HK-2 (cell line): ENCODE results near the gene GPX4.
A peak's percentile ranks its signal among the peaks of the same experiment; 100 is the strongest.

Source experiments
- DNase-seq: peaks from one replicate; pipeline ENCODE4 v3.0.0-alpha.2; 2018; ENCODE audit not compliant: unreplicated experiment

Gene GPX4, protein sequence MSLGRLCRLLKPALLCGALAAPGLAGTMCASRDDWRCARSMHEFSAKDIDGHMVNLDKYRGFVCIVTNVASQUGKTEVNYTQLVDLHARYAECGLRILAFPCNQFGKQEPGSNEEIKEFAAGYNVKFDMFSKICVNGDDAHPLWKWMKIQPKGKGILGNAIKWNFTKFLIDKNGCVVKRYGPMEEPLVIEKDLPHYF

DNA sequence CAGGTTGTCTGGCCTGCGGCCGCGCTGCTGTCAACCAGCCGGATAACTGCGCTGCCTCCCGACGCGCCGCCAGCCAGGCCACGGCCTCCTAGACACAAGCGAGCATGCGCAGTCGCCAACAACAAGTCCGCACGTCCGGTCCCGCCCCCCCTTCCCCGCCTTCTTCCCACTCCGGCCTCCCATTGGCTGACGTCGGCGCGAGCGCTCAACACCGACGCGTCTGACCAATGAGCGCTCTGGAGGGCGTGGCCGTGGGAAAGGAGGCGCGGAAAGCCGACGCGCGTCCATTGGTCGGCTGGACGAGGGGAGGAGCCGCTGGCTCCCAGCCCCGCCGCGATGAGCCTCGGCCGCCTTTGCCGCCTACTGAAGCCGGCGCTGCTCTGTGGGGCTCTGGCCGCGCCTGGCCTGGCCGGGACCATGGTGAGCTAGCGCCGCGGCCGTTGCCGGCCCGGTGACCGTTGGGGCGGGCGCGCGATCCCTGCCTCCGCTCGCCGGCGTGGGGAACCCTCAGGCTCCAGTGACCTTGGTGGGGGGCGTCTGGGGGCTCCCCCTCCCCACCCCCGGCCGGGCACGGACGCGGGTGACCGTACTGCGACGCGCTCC lies at the start of gene GPX4:
Gene GPX4 (plus strand): TSS at position 287 of the 603 bp plus-strand sequence. CDS start 50 bp downstream, at position 337.
- peak; percentile 99 for DNase-seq

DNA sequence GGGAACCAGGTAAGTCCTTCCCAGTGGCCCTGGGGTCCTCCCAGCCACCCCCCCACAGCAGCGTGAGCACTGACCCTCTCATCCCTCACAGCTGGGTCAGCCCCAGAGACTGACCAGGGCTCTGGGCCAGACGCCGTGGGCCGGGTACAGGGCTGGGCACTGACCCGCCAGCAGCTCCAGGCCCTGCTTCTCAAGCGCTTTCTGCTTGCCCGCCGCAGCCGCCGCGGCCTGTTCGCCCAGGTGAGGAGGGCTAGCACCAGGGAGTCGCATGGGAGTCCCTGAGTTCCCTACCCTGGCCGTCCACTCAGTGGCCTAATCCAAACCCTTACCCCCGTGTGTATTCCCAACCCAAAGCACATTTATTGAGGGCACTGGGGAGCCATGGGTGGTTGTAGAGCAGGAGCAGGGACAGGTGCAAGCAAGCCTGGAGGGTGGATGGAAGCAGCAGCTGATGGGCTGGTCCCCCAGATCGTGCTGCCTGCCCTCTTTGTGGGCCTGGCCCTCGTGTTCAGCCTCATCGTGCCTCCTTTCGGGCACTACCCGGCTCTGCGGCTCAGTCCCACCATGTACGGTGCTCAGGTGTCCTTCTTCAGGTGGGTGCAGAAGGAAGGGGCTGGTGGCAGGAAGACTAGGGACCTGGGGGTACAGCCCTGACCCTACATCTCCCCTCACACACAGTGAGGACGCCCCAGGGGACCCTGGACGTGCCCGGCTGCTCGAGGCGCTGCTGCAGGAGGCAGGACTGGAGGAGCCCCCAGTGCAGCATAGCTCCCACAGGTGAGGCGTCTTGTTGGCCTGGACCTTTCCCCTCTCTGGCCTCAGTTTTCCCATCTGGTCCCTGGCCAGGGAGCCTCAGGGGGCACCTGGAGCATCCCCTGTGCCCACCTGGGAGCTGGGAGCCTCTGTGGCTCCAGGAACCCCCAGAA lies 49.4 kb upstream of the GPX4 start:
- no peak for DNase-seq

DNA sequence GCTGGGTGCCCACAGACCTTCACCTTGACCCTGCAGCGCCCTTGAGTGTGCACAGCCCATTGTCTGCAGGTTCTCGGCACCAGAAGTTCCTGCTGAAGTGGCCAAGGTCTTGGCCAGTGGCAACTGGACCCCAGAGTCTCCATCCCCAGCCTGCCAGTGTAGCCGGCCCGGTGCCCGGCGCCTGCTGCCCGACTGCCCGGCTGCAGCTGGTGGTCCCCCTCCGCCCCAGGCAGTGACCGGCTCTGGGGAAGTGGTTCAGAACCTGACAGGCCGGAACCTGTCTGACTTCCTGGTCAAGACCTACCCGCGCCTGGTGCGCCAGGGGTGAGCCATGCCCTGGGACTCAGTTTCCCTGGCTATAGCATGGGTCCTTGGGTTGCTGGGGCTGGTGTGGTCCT lies 48.8 kb upstream of the GPX4 start:
- DNase-seq, result no peak

DNA sequence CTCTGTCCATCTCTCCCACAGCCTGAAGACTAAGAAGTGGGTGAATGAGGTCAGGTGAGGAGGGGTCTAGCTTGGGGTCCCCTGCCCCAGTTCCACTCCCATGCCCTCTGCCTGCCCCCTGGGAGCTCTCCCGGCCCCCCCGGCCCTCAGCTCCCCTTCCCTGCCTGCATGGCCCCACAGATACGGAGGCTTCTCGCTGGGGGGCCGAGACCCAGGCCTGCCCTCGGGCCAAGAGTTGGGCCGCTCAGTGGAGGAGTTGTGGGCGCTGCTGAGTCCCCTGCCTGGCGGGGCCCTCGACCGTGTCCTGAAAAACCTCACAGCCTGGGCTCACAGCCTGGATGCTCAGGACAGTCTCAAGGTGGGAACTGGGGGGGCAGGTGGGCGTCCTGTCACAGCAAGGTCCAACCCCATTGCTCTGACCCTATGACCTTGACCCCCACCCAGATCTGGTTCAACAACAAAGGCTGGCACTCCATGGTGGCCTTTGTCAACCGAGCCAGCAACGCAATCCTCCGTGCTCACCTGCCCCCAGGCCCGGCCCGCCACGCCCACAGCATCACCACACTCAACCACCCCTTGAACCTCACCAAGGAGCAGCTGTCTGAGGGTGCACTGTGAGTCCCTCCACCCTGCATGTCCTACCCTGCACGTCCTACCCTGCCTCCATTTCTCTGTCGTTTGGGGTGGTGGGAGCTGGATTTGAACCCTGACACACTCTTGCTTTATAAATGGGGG lies 47.7 kb upstream of the GPX4 start:
- DNase-seq, result no peak

DNA sequence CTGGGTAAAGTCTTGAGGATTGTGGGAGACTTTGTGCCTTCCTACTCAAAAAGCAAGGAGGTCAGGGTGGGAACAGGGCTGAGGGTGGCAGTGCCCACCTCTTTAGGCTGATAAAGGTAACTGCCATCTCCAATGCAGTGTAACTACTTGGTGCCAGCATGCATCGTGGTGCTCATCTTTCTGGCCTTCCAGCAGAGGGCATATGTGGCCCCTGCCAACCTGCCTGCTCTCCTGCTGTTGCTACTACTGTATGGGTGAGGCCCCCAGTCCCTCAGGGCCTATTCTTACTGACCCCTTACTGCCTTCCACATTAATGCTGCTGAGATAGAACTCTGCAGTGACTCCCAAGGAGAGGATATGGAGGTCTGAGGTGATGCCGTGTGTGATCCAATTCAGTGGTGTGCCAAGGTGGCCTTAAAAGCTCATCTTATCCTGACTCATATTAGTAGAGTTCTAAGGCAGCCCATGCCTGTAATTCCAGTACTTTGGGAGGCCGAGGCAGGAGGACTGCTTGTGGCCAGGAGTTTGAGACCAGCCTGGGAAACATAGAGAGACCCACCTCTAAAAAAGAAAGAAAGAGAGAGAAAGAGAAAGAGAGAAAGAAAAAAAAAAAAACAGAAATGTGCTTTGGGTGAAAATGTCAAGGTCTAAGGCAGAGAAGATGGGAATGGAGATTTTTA lies 46.5 kb upstream of the GPX4 start:
- DNase-seq, result peak; percentile 47

DNA sequence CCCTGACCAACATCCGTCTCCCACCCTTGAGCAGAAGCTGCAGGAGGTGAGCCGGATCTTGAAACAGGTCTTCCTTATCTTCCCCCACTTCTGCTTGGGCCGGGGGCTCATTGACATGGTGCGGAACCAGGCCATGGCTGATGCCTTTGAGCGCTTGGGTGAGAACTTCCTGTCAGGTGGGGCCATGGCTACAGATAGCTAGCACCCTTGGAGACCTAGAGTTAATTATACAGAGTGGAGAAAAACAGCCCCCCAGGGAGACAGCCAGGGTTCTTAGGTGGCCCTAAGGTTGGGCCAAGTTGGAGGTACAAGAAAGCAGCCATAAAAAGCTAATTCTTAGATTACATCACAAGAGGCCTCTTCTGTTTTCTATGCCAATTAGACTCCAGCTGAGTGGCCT lies 45.7 kb upstream of the GPX4 start:
- DNase-seq, result no peak

DNA sequence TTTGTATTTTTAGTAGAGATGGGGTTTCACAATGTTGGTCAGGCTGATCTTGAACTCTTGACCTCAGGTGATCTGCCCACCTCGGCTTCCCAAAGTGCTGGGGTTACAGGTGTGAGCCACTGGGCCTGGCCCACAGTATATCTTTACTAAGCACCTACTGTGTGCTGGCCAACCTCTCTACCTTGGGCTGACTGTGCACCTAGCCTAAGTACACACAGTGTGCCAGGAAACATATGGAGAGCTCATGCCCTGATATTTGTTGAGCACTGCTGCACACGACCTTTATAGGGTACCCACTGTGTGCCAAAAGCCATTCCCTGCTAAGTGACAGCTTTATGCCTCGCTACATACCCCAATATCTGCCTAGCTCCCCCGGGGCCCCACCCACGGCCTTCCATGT lies 43.1 kb upstream of the GPX4 start:
- DNase-seq, result no peak

DNA sequence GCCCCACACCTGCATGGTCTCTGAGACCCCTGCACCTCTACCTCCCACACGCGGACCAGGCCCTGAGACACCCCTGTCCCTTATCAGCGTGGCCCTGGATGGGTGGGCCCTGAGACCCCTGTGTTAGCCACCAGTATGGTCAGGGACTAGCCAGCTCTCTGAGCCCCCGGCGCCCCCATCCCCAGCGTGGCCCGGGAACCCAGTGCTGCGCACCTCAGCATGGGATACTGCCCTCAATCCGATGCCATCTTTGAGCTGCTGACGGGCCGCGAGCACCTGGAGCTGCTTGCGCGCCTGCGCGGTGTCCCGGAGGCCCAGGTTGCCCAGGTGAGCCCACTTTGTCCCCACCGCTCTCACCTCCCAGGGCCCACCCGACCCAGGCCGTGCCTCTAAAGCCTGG lies 41.8 kb upstream of the GPX4 start:
- no peak for DNase-seq

DNA sequence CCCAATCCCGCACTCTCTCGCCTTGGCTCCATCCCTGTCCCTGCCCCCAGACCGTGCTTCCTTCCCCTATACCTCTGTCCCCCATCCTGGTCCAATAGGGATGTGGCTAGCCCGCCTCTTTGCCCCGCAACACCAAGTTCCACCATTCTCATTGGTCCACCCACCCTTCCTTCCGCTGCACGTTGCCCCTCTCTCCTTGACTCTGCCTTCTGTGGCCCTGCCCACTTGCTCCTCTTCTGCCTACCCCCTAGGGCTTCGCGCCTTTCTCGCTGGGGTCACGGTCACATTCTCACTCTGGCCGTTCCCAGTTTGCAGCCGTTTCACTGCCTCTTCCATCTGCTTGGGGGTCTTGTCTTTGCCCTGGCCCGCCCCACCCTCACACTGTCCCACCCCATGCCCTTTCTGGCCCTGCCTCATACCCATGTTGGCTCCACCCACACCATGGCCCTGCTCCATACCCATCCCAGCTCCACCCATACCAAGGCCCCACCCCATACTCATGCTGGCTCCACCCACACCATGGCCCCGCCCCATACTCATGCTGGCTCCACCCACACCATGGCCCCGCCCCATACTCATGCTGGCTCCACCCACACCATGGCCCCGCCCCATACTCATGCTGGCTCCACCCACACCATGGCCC lies 41.3 kb upstream of the GPX4 start:
- DNase-seq, result no peak

DNA sequence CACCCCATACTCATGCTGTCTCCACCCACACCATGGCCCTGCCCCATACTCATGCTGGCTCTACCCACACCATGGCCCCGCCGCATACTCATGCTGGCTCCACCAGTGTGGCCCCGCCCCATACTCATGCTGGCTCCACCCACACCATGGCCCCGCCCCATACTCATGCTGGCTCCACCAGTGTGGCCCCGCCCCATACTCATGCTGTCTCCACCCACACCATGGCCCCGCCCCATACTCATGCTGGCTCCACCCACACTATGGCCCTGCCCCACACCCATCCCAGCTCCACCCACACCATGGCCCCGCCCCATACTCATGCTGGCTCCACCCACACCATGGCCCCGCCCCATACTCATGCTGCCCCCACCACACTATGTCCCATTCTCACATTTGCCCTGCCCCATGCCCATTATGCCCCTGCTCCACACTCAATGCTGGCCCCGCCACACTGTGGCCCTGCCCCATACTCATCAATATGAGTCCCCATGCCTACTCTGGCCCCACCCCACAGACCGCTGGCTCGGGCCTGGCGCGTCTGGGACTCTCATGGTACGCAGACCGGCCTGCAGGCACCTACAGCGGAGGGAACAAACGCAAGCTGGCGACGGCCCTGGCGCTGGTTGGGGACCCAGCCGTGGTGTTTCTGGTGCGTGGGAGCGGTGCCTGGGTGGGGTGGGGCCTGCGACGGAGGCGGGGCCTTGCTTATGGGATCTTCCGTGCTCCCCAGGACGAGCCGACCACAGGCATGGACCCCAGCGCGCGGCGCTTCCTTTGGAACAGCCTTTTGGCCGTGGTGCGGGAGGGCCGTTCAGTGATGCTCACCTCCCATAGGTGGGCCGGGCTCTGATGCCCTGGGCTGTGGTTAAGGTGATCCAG lies 40.5 kb upstream of the GPX4 start:
- DNase-seq, result no peak

DNA sequence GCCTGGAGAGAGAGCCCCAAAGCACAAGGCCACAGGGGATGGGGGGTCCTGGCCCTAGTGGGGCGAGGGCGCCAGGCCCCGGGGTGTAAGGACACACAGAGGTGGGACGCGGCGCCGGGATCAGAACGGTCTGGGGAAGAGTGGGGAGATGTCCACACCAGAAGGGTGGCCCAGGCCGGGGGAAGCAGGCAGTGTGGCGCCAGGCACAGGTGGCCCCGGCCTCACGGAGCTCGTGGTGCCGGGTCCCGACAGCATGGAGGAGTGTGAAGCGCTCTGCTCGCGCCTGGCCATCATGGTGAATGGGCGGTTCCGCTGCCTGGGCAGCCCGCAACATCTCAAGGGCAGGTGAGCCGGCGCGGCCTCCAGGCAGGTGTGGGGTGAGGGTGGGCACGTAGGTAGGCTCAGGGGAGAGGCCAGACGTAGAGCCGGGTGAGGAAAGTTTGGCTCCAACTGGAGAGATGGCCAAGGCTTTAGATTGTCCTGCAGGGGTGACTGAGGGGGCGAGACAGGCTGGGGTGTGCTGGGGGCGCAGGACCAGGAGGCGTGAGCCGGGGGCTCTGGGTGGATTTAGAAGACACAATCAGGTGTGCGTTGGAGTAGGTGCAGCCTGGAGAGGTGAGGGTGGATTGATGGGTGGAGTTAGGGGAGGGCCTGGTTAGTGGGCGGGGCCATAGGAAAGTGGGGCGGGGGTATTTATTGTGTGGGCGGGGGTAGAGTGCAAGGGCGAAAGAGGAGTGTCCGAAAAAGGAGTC lies 39.7 kb upstream of the GPX4 start:
- DNase-seq, result no peak

DNA sequence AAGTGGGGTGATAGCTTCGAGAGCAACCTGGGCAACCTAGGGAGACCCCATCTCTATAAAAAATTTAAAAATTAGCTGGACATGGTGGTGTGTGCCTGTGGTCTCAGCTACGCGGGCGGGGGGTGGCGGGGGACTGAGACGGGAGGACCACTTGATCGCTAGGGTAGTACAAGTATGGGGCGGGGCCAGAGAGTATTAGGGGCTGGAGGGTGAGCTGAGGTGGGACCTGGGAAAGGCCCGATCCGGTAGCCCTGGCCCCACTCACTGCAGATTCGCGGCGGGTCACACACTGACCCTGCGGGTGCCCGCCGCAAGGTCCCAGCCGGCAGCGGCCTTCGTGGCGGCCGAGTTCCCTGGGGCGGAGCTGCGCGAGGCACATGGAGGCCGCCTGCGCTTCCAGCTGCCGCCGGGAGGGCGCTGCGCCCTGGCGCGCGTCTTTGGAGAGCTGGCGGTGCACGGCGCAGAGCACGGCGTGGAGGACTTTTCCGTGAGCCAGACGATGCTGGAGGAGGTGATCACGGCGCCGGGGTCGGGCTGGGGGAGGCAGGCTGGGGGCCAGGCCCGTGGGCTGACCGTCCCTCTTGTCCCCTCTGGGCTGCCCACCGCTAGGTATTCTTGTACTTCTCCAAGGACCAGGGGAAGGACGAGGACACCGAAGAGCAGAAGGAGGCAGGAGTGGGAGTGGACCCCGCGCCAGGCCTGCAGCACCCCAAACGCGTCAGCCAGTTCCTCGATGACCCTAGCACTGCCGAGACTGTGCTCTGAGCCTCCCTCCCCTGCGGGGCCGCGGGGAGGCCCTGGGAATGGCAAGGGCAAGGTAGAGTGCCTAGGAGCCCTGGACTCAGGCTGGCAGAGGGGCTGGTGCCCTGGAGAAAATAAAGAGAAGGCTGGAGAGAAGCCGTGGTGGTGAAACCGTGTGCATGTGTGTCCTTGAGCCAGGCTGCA lies 38.9 kb upstream of the GPX4 start:
- DNase-seq, result peak; percentile 68

DNA sequence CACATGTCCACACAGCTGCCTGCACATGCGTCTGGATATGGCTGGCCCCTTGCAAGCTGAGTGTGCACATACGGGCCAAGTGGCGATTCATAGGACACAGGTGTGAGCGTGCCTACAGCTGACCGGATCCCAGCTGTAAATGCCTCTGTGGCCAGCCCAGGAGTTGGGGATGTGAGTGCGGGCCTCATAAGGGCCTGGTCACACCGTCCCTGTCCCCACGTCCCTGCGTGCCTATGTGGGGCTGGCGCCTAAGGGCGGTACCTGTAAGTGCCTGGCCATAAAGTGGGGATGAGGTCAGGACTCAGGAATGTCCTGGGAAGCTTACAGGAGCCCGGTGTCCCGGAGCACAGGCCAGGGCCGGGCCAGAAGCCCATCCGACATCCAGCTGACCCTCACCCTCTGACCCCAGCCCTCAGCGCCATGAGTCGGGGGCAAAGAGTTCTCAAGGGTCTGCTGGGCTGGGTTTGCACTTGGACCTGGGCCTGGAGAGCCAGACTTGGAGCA lies 38.1 kb upstream of the GPX4 start:
- peak; percentile 78 for DNase-seq

DNA sequence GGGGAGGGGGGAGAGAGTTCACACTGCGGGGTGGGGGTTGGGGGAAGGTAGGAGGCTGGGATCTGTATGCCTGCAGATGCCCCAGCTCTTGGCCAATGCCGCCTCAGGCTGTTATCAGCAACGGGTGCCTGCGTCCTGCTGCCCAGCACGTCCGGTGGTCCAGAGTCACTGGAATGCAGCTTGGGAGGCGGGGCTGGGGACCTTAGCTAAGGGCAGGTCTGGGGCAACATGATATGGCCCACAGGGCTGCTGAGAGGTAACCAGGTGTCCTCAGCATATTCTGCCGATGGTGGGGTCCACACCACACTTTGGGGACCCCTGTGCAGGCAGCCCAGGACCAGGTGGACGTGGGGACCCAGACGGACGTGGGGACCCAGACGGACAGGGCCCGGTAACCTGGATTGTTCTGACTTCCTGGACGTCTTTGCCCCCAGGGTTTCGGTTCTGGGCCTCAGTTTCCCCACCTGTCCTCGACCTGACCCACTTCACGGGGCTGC lies 37.5 kb upstream of the GPX4 start:
- peak; percentile 77 for DNase-seq

DNA sequence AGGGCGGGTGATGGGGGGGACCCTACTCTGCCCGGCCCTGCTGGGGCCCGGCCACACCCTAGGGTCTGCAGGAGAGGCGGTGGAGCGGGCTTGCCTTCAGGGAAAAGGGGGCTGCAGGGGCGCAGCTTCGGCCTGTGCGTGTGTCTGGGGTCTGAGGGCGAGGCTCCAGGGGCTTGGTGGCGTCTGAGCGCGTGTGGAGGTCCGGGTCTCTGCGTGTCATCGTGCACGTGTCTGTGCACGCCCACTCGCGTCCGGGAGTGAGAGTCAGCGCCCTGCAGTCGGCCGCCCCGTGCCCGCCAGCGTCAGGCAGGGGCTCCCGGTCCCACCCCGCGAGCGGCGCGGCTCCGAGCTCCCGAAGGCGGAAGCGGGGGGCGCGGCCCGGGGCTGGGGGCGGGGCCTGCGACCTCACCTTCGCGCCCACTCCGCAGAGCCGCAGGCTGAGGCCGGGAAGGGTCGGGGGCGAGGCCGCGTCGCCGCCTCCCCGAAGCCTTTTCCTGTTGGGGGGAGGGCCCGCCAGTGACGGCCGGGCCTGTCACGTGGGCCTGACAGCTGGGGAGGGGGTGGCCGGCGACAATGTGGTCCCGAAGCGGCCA lies 37.0 kb upstream of the GPX4 start, which contains the start of gene ARHGAP45:
Gene ARHGAP45 (plus strand): TSS at position 420 of the 593 bp plus-strand sequence. CDS start 239 bp downstream, outside the sequence.
- no peak for DNase-seq

DNA sequence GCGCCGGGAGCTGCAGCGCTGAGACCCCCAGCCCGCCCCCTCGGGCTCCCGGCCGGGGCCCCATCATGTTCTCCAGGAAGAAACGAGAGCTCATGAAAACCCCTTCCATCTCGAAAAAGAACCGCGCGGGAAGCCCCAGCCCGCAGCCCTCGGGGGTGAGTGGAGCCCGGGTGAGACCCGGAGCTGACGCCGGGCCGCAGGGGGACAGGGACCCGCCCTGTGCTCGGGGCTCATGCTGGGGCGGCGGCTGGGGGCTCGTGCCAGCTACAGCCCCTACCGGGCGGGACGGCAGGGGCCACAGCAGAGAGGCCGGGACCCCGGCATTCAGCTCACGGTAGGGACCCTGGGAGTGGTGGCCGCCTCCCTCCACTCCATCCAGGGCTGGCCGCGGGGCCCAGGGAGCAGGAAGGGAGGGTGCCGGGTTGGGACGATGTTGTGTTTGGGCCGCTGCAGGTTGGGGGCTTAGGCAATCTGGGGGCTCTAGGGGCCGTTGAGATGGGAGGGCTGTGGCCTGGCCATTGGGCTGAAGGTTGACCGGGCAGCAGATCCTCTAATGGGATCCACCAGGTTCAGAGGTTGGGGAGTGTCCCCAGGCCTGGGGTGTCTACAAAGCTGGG lies 36.3 kb upstream of the GPX4 start:
- DNase-seq, result no peak
